KMS-11 (cell line): ENCODE data around the gene THOC1.

Source experiments
- H2AFZ ChIP-seq: fragments of 200-600 bp; sonication (generic); 2 replicates; pipeline ENCODE4 v1.6.1; 2016; ENCODE audit warnings: antibody characterized with exemption, mixed run types, low read depth
- H3K27ac ChIP-seq: fragments of 200-600 bp; sonication (generic); 2 replicates; pipeline ENCODE4 v1.6.1; 2016; ENCODE audit warnings: mild to moderate bottlenecking, mixed run types
- H3K27me3 ChIP-seq: fragments of 200-600 bp; sonication (generic); 2 replicates; pipeline ENCODE4 v1.6.1; 2017; ENCODE audit warnings: mild to moderate bottlenecking, low read depth, mixed run types, moderate library complexity; ENCODE audit not compliant: insufficient read depth
- H3K36me3 ChIP-seq: fragments of 200-600 bp; sonication (generic); 2 replicates; pipeline ENCODE4 v1.6.1; 2017; ENCODE audit warnings: mild to moderate bottlenecking, mixed run types; ENCODE audit not compliant: insufficient read depth
- H3K4me1 ChIP-seq: fragments of 200-600 bp; sonication (generic); 2 replicates; pipeline ENCODE4 v1.6.1; 2016; ENCODE audit warnings: mild to moderate bottlenecking, low read depth, mixed run types; ENCODE audit not compliant: poor library complexity, severe bottlenecking
- H3K4me2 ChIP-seq: fragments of 200-600 bp; sonication (generic); 2 replicates; pipeline ENCODE4 v1.7.0; 2016; ENCODE audit warnings: mild to moderate bottlenecking, mixed run types
- H3K4me3 ChIP-seq: fragments of 200-600 bp; sonication (generic); IDR thresholded peaks from 2 replicates; pipeline ENCODE4 v1.6.1; 2017; ENCODE audit warnings: low read depth, low read length, mixed read lengths; ENCODE audit not compliant: insufficient read depth
- H3K79me2 ChIP-seq: fragments of 200-600 bp; sonication (generic); 2 replicates; pipeline ENCODE4 v1.6.1; 2016; ENCODE audit warnings: low read depth, mixed run types; ENCODE audit not compliant: insufficient read depth
- H3K9ac ChIP-seq: fragments of 200-600 bp; sonication (generic); 2 replicates; pipeline ENCODE4 v1.6.1; 2016; ENCODE audit warnings: mild to moderate bottlenecking, mixed run types
- H4K20me1 ChIP-seq: fragments of 200-600 bp; sonication (generic); 2 replicates; pipeline ENCODE4 v1.6.1; 2016; ENCODE audit warnings: mild to moderate bottlenecking, mixed run types; ENCODE audit not compliant: insufficient read depth
- TF ChIP-seq, protein P1 (sequence below): fragments of 200-600 bp; sonication (generic); conservative IDR thresholded peaks from 2 replicates; pipeline ENCODE4 v1.6.1; 2017; ENCODE audit warnings: low read depth, mild to moderate bottlenecking, antibody characterized with exemption, low read length, moderate library complexity, mixed read lengths

THOC1 gene

DNA sequence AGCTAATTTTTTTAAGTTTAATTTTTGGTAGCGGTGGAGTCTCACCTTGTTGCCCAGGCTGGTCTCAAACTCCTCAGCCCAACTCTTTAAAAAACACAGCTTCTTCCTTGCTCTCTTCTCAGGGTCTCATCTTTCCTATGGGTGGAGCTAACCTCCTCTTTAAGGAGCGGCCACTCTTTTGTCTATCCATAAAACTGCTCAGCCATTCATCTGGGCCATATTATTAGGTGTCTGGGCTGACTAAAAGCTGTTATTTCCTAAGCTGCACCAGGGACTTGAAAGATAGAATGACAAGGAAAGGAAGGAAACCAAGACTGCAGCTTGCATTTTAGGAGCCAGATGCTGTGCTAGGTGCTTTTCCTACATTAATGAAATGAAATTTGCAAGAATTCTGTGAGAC is 35.8 kb upstream of the THOC1 start:
- no peaks in the 10 kb centered on the region for H3K79me2 ChIP-seq
- H3K4me2 ChIP-seq: no peak overlapping the region
- no peak overlapping the region for H3K4me3 ChIP-seq
- no peaks in the 10 kb centered on the region for H3K36me3 ChIP-seq
- no peak overlapping the region for H2AFZ ChIP-seq
- no peaks in the 10 kb centered on the region for H4K20me1 ChIP-seq
- H3K27me3 ChIP-seq: no peaks in the 10 kb centered on the region
- no peak overlapping the region for H3K27ac ChIP-seq
- no peaks in the 10 kb centered on the region for H3K4me1 ChIP-seq
- TF ChIP-seq, protein P1, sequence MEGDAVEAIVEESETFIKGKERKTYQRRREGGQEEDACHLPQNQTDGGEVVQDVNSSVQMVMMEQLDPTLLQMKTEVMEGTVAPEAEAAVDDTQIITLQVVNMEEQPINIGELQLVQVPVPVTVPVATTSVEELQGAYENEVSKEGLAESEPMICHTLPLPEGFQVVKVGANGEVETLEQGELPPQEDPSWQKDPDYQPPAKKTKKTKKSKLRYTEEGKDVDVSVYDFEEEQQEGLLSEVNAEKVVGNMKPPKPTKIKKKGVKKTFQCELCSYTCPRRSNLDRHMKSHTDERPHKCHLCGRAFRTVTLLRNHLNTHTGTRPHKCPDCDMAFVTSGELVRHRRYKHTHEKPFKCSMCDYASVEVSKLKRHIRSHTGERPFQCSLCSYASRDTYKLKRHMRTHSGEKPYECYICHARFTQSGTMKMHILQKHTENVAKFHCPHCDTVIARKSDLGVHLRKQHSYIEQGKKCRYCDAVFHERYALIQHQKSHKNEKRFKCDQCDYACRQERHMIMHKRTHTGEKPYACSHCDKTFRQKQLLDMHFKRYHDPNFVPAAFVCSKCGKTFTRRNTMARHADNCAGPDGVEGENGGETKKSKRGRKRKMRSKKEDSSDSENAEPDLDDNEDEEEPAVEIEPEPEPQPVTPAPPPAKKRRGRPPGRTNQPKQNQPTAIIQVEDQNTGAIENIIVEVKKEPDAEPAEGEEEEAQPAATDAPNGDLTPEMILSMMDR: no peak
- H3K9ac ChIP-seq: no peak overlapping the region

DNA sequence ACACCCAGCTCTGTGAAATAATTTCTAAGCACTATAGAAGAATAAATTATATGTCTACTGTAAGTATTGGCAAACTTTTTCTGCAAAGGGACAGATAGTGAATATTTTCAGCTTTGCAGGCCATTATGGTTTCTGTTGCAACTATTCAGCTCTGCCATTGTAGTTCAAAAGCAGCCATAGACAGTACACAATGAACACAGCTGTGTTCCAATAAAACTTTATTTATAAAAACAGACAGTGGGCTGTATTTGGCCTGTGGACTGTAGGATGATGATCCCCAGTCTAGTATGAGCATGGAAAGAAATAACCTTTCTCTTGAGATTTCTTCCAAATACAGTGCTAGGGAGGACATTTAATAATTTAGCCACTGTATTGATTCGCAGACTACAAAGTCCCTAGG is 35.2 kb upstream of the THOC1 start:
- no peak overlapping the region for H3K4me2 ChIP-seq
- no peak overlapping the region for H3K4me3 ChIP-seq
- H3K27me3 ChIP-seq: no peaks in the 10 kb centered on the region
- TF ChIP-seq, protein P1: no peak
- H3K9ac ChIP-seq: no peak overlapping the region
- no peak overlapping the region for H3K27ac ChIP-seq
- no peaks in the 10 kb centered on the region for H3K36me3 ChIP-seq
- no peaks in the 10 kb centered on the region for H4K20me1 ChIP-seq
- H3K4me1 ChIP-seq: no peaks in the 10 kb centered on the region
- H2AFZ ChIP-seq: no peak overlapping the region
- H3K79me2 ChIP-seq: no peaks in the 10 kb centered on the region

DNA sequence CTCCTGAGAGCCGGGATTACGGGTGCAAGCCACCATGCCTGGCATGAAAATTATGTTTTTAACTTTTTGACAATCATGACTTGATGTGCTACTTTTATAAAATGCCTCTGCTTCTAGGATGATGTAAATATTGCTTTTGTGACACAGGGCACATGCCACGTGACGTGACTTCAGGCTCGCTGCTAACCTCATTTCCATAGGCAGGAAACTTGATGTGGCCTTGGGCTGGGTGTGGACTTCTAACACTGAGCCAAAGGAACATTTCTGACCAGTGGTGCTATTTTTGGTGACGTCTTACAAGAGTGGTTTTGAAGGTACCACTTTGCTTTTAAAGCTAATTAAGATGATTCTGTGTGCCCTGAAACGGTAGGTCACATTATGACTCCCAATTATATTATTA is 34.2 kb upstream of the THOC1 start:
- Histone ChIP-seq H4K20me1 (no peaks in the 10 kb centered on the region), H3K4me2 (no peak overlapping the region), H3K9ac (no peak overlapping the region), H3K36me3 (no peaks in the 10 kb centered on the region), H3K27ac (no peak overlapping the region), H3K27me3 (no peaks in the 10 kb centered on the region), H3K79me2 (no peaks in the 10 kb centered on the region), H3K4me1 (no peaks in the 10 kb centered on the region), H3K4me3 (no peak overlapping the region), H2AFZ (no peak overlapping the region)
- TF ChIP-seq, protein P1: no peak

DNA sequence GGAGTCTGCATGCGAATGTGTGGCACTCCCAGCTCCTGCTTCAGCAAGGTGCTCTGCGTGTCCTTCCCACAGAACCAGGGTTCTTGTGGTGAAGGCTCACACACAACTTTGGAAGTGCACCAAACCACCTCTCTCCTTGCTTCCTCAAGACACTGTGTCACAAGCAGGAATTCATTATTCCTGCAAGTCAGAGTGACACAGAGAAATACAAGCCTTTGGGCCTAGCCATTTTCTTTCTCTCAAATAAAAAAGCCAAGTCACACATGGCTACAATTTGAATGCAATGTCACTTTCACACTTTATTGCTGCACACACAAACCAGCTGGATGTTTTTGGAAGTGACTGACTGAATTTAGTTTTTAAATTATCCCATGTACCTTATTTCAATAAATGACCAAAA is 30.1 kb upstream of the THOC1 start:
- no peak overlapping the region for H3K27ac ChIP-seq
- no peaks in the 10 kb centered on the region for H3K4me1 ChIP-seq
- no peaks in the 10 kb centered on the region for H3K27me3 ChIP-seq
- H3K4me3 ChIP-seq: no peak overlapping the region
- no peak overlapping the region for H3K9ac ChIP-seq
- no peaks in the 10 kb centered on the region for H4K20me1 ChIP-seq
- TF ChIP-seq, protein P1: no peak
- no peak overlapping the region for H2AFZ ChIP-seq
- no peaks in the 10 kb centered on the region for H3K36me3 ChIP-seq
- no peaks in the 10 kb centered on the region for H3K79me2 ChIP-seq
- H3K4me2 ChIP-seq: no peak overlapping the region
